Hypothalamus (tissue), 51 donors: Measurements from ENCODE around the gene PIP4K2A.
A peak's percentile ranks its signal among the peaks of the same experiment; 100 is the strongest.
"Not testable (repeated sequence)": the region's sequence is repeated elsewhere in the genome, so short reads cannot be mapped to it uniquely, and the experiment has no call there.

Experiments
- DNase-seq, 51 donors: peaks; one replicate each; lab custom pipeline; 2025; lab: John Stamatoyannopoulos, UW

PIP4K2A gene

GRCh38 chr10:22720667-22721066 is 6.3 kb upstream of the PIP4K2A start:
- no peak for DNase-seq

GRCh38 chr10:22719406-22720042 is 5.1 kb upstream of the PIP4K2A start:
- no peak for DNase-seq

GRCh38 chr10:22718659-22719058 is 4.3 kb upstream of the PIP4K2A start:
- not testable (repeated sequence) for DNase-seq

GRCh38 chr10:22717728-22718127 is 3.4 kb upstream of the PIP4K2A start:
- no peak for DNase-seq

GRCh38 chr10:22716943-22717342 is 2.6 kb upstream of the PIP4K2A start:
- DNase-seq = no peak

- no peak for DNase-seq
Measured at GRCh38 chr10:22715290-22715625, 880 bp upstream of the PIP4K2A start.

- DNase-seq = peak in 19 of 51 donors; percentile 26 to 73 (median 47)
Measured at GRCh38 chr10:22713853-22714478, 412 bp downstream of the PIP4K2A start.

GRCh38 chr10:22712956-22713852 is 1.2 kb downstream of the PIP4K2A start:
- peak in 16 of 51 donors; percentile 19 to 75 (median 43) for DNase-seq

GRCh38 chr10:22712211-22712955 is 2.0 kb downstream of the PIP4K2A start:
- DNase-seq = no peak

- peak in 1 of 51 donors; percentile 63 for DNase-seq
Measured at GRCh38 chr10:22711373-22711772, 3.0 kb downstream of the PIP4K2A start.

- DNase-seq = peak in 5 of 51 donors; percentile 19 to 38 (median 25)
Measured at GRCh38 chr10:22710139-22710745, 4.1 kb downstream of the PIP4K2A start.

GRCh38 chr10:22708772-22709171 is 5.6 kb downstream of the PIP4K2A start:
- DNase-seq = no peak

- no peak for DNase-seq
Measured at GRCh38 chr10:22705527-22705926, 8.9 kb downstream of the PIP4K2A start.

GRCh38 chr10:22704942-22705341 is 9.4 kb downstream of the PIP4K2A start:
- no peak for DNase-seq

GRCh38 chr10:22704471-22704911 is 9.9 kb downstream of the PIP4K2A start:
- no peak for DNase-seq

GRCh38 chr10:22702348-22702747 is 12.0 kb downstream of the PIP4K2A start:
- DNase-seq = no peak

- DNase-seq = no peak
Measured at GRCh38 chr10:22701132-22701826, 13.1 kb downstream of the PIP4K2A start.

- DNase-seq = no peak
Measured at GRCh38 chr10:22700489-22700888, 13.9 kb downstream of the PIP4K2A start.

GRCh38 chr10:22699976-22700375 is 14.4 kb downstream of the PIP4K2A start:
- DNase-seq = no peak
